Endothelial cell of umbilical vein (primary cell): ENCODE results near the gene KDM4B. TPM values are rescaled to one million over a fixed set of nuclear protein-coding genes. Genes with fewer than 3 reads are reported as not detected.

Source experiments
- BruUV-seq: library from RNA; stranded (reverse); fragments of 400-500 nt; replicated peaks from 2 replicates; lab custom pipeline; 2021; lab: Mats Ljungman, UMichigan
- CTCF ChIA-PET: fragments of 300-600, 350-600 bp; sonication (Branson Sonifier 250); formaldehyde crosslinking; loops from one replicate; lab custom pipeline; 2021; ENCODE audit warnings: antibody characterized with exemption, inconsistent platforms; lab: Charles Lee
- POLR2A ChIA-PET: fragments of 300-600, 350-600 bp; sonication (Branson Sonifier 250); formaldehyde crosslinking; loops from one replicate; lab custom pipeline; 2021; ENCODE audit warnings: antibody characterized with exemption, inconsistent platforms; lab: Charles Lee
- DNase-seq: peaks from one replicate; pipeline ENCODE4 v3.0.0-alpha.2; 2011; ENCODE audit warnings: low read depth, low spot score
- FAIRE-seq: peaks from 2 replicates; lab custom pipeline; 2011; peaks lifted over from hg19 to GRCh38; lab: Jason Lieb, UNC
- H2AFZ ChIP-seq: 2 replicates; pipeline ENCODE4 v1.6.0; 2012; ENCODE audit warnings: low read depth, low read length, control low read depth, inconsistent platforms
- H3K27ac ChIP-seq: 2 replicates; pipeline ENCODE4 v1.5.1; 2011; ENCODE audit warnings: low read depth, mild to moderate bottlenecking, control low read depth, low read length, moderate library complexity; ENCODE audit not compliant: insufficient read depth
- H3K27me3 ChIP-seq, 2 experiments: 2 replicates each; pipeline versions ENCODE4 v1.6.0 to v1.6.1; 2011; ENCODE audit warnings: low read length in 2 of 2, mixed read lengths in 1 of 2; ENCODE audit not compliant: control insufficient read depth in 2 of 2, insufficient read depth in 2 of 2
- H3K36me3 ChIP-seq, 2 experiments: 2 replicates in 1 of 2; 3 replicates in 1 of 2; pipeline ENCODE4 v1.5.1; 2011; ENCODE audit warnings: low read length in 2 of 2, mild to moderate bottlenecking in 1 of 2, moderate library complexity in 1 of 2; ENCODE audit not compliant: control insufficient read depth in 2 of 2, insufficient read depth in 2 of 2; ENCODE audit errors: extremely low read depth in 1 of 2
- H3K4me1 ChIP-seq: 3 replicates; pipeline ENCODE4 v1.5.1; 2011; ENCODE audit warnings: mild to moderate bottlenecking, low read length; ENCODE audit not compliant: control insufficient read depth, insufficient read depth; ENCODE audit errors: extremely low read depth
- H3K4me2 ChIP-seq: 2 replicates; pipeline ENCODE4 v1.6.1; 2011; ENCODE audit warnings: low read length, control low read depth, mixed read lengths; ENCODE audit not compliant: insufficient read depth
- H3K4me3 ChIP-seq, 3 experiments: fragments of 200-600 bp in 1 of 3; sonication (generic), shearing (Covaris generic) in 1 of 3; replicated peaks in 1 of 3; 2 replicates each; pipeline ENCODE4 v1.5.1; 2011 to 2016; ENCODE audit warnings: control low read depth in 3 of 3, low read length in 3 of 3, mild to moderate bottlenecking in 2 of 3, inconsistent platforms in 1 of 3, low read depth in 1 of 3, moderate library complexity in 1 of 3; ENCODE audit not compliant: insufficient read depth in 1 of 3
- H3K79me2 ChIP-seq: 2 replicates; pipeline ENCODE4 v1.6.0; 2012; ENCODE audit warnings: low read length, inconsistent platforms; ENCODE audit not compliant: control insufficient read depth, insufficient read depth
- H3K9ac ChIP-seq: replicated peaks from 2 replicates; pipeline ENCODE3; 2011; ENCODE audit warnings: low read length, control low read depth; ENCODE audit not compliant: insufficient read depth; ENCODE audit errors: extremely low read depth
- H3K9me1 ChIP-seq: replicated peaks from 3 replicates; pipeline ENCODE4 v1.6.0; 2011; ENCODE audit warnings: mild to moderate bottlenecking, low read length; ENCODE audit not compliant: control insufficient read depth, insufficient read depth; ENCODE audit errors: extremely low read depth
- H3K9me3 ChIP-seq: replicated peaks from 2 replicates; pipeline ENCODE4 v1.5.1; 2012; ENCODE audit warnings: low read length, inconsistent platforms; ENCODE audit not compliant: control insufficient read depth, insufficient read depth
- H4K20me1 ChIP-seq: replicated peaks from 2 replicates; pipeline ENCODE3; 2011; ENCODE audit warnings: mild to moderate bottlenecking, low read length; ENCODE audit not compliant: control insufficient read depth, insufficient read depth; ENCODE audit errors: extremely low read depth
- EZH2 ChIP-seq: IDR thresholded peaks from 2 replicates; pipeline ENCODE4 v1.6.1; 2012; ENCODE audit warnings: borderline replicate concordance, low read depth, mild to moderate bottlenecking, moderate library complexity, low read length, inconsistent platforms; ENCODE audit not compliant: severe bottlenecking
- FOS ChIP-seq: IDR thresholded peaks from 2 replicates; pipeline ENCODE4 v1.6.1; 2011; ENCODE audit warnings: mild to moderate bottlenecking, low read length, moderate library complexity, borderline replicate concordance; ENCODE audit not compliant: insufficient read depth
- GATA2 ChIP-seq: IDR thresholded peaks from 2 replicates; pipeline ENCODE4 v1.7.0; 2011; ENCODE audit warnings: low read depth, mild to moderate bottlenecking, moderate library complexity, mixed read lengths, low read length; ENCODE audit not compliant: insufficient read length, insufficient read depth
- JUN ChIP-seq: IDR thresholded peaks from 2 replicates; pipeline ENCODE4 v1.6.1; 2011; ENCODE audit warnings: borderline replicate concordance, low read depth; ENCODE audit not compliant: insufficient read length, insufficient read depth
- MYC ChIP-seq: IDR thresholded peaks from one replicate; pipeline ENCODE4 v1.6.1; 2011; ENCODE audit warnings: mild to moderate bottlenecking, low read depth, low read length
- POLR2A ChIP-seq: IDR thresholded peaks from 2 replicates; pipeline ENCODE4 v1.6.1; 2012; ENCODE audit warnings: low read depth, mild to moderate bottlenecking, control low read depth, low read length
- POLR2AphosphoS5 ChIP-seq: IDR thresholded peaks from 2 replicates; pipeline ENCODE4 v1.6.1; 2012; ENCODE audit warnings: low read depth, mild to moderate bottlenecking, control low read depth, low read length, moderate library complexity; ENCODE audit not compliant: insufficient read depth
- dilution Hi-C: fragments of 300-500 bp; cut with MboI; formaldehyde crosslinking; loops from one replicate; pipeline ENCODE4 v1.15.0; 2019; ENCODE audit warnings: low sequenced_read_pairs; ENCODE audit not compliant: extremely low pct_ligation_motif_present
- intact Hi-C: fragments of 100-400 bp; cut with micrococcal nuclease; formaldehyde crosslinking; loops from one replicate; pipeline ENCODE4 v1.10.0; 2022
- polyA plus RNA-seq, 4 experiments: library from polyadenylated mRNA; depleted of rRNA in 3 of 4; stranded (reverse) in 3 of 4; unstranded in 1 of 4; fragments of >200 nt; gene quantifications; 2 replicates each; pipeline versions ENCODE4 v1.2.1 to v1.2.3, GENCODE V29; 2011 to 2012; ENCODE audit warnings: missing spikeins in 1 of 4
- total RNA-seq: library from RNA; stranded (reverse); gene quantifications from 2 replicates; pipeline ENCODE4 v1.2.3, GENCODE V29; 2021
- TF ChIP-seq, protein P1 (sequence below), 2 donors: IDR thresholded peaks; 1 replicate in 1 of 2; 2 replicates in 1 of 2; pipeline ENCODE4 v1.5.1; 2011; ENCODE audit warnings: low read length in 2 of 2, mild to moderate bottlenecking in 2 of 2, moderate library complexity in 2 of 2, control low read depth in 1 of 2, inconsistent platforms in 1 of 2, low read depth in 1 of 2; ENCODE audit not compliant: insufficient read depth in 1 of 2; ENCODE audit errors: extremely low read depth in 1 of 2
- TF ChIP-seq, protein P2 (sequence below): IDR thresholded peaks from 2 replicates; pipeline ENCODE4 v1.6.1; 2011; ENCODE audit not compliant: insufficient read depth, insufficient read length

Gene KDM4B
- total and polyA plus RNA-seq, 2 donors (not counting 3 experiments of a cell fraction or from before 2014, with no cell fraction given) = 12.4 to 37.2 TPM

DNA sequence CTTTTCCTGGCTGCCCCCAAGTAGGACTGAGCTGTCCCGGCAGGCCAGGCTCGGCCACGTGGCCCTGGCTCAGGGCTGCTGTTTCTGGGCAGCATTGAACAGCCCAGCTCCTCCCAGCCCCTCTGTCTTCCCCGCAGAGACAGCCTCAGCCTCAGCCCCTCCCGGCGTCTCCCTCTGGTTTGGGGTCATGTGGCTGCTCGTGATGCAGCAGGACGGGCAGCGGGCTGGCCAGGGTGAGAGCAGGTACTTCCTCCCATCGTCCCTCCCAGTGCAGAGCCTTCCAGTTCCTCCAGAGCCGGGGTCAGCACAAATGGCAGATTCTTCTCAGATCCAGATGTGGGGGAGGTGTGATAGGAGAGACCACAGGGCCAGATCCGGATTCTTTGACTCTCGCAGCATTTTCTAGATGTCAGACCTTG lies 114.6 kb downstream of the KDM4B start:
- Histone ChIP-seq H2AFZ (no peak overlapping the region), H3K27ac (no peak overlapping the region), H3K4me3 (no peak overlapping the region), H3K79me2 (no peaks in the 10 kb centered on the region), H3K9ac (no peak overlapping the region), H4K20me1 (no peaks in the 10 kb centered on the region), H3K27me3 (no peaks in the 10 kb centered on the region), H3K36me3 (peaks cover 0 to 34% of the 10 kb centered on the region in 2 experiments), H3K4me1 (no peaks in the 10 kb centered on the region), H3K9me1 (no peaks in the 10 kb centered on the region), H3K9me3 (no peaks in the 10 kb centered on the region), H3K4me2 (no peak overlapping the region)
- intact Hi-C loops = no loop called here
- POLR2A ChIA-PET = no interaction called here
- dilution Hi-C loops = no loop called here
- BruUV-seq = no TSS peak
- CTCF ChIA-PET = interaction anchor here (0.8 kb wide), 1 partner anchor 12 kb away, joined by 3 read pairs; no protein-coding TSS in a partner anchor
- no peak for FAIRE-seq
- TF ChIP-seq MYC (no peak), JUN (no peak), POLR2AphosphoS5 (no peak), POLR2A (no peak), GATA2 (no peak), EZH2 (no peak), FOS (no peak)
- TF ChIP-seq, protein P1, sequence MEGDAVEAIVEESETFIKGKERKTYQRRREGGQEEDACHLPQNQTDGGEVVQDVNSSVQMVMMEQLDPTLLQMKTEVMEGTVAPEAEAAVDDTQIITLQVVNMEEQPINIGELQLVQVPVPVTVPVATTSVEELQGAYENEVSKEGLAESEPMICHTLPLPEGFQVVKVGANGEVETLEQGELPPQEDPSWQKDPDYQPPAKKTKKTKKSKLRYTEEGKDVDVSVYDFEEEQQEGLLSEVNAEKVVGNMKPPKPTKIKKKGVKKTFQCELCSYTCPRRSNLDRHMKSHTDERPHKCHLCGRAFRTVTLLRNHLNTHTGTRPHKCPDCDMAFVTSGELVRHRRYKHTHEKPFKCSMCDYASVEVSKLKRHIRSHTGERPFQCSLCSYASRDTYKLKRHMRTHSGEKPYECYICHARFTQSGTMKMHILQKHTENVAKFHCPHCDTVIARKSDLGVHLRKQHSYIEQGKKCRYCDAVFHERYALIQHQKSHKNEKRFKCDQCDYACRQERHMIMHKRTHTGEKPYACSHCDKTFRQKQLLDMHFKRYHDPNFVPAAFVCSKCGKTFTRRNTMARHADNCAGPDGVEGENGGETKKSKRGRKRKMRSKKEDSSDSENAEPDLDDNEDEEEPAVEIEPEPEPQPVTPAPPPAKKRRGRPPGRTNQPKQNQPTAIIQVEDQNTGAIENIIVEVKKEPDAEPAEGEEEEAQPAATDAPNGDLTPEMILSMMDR (IDR thresholded peaks at IDR 0.05; ENCODE audit: extremely low read depth in 1 of 2, insufficient read depth in 1 of 2, low read depth in 1 of 2, low read length in 2 of 2) = no peak
- TF ChIP-seq, protein P2, sequence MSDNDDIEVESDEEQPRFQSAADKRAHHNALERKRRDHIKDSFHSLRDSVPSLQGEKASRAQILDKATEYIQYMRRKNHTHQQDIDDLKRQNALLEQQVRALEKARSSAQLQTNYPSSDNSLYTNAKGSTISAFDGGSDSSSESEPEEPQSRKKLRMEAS = no peak
- no peak for DNase-seq
